Loucy (cell line): ENCODE data around the gene CRELD2.

ENCODE experiments used
- H2AFZ ChIP-seq: fragments of 200-600 bp; sonication (generic); 2 replicates; pipeline ENCODE4 v1.6.0; 2016; ENCODE audit warnings: antibody characterized with exemption, mild to moderate bottlenecking, low read length, moderate library complexity
- H3F3A ChIP-seq: fragments of 200-600 bp; 2 replicates; pipeline ENCODE4 v1.6.0; 2016; ENCODE audit warnings: antibody characterized with exemption, low read depth, mild to moderate bottlenecking
- H3K27me3 ChIP-seq: fragments of 200-600 bp; sonication (generic); 2 replicates; pipeline ENCODE4 v1.6.1; 2014; ENCODE audit warnings: low read length, mild to moderate bottlenecking; ENCODE audit not compliant: insufficient read depth, poor library complexity, severe bottlenecking
- H3K36me3 ChIP-seq: fragments of 200-600 bp; sonication (generic); 2 replicates; pipeline ENCODE4 v1.6.1; 2016; ENCODE audit warnings: low read length; ENCODE audit not compliant: insufficient read depth
- H3K4me1 ChIP-seq: fragments of 200-600 bp; sonication (generic); 2 replicates; pipeline ENCODE4 v1.5.1; 2014; ENCODE audit warnings: low read length, mild to moderate bottlenecking; ENCODE audit not compliant: insufficient read depth, poor library complexity, severe bottlenecking
- H3K4me2 ChIP-seq: fragments of 200-600 bp; sonication (generic); 2 replicates; pipeline ENCODE4 v1.6.0; 2014; ENCODE audit warnings: antibody characterized with exemption, low read length, low read depth, mild to moderate bottlenecking; ENCODE audit not compliant: poor library complexity, severe bottlenecking
- H3K4me3 ChIP-seq: fragments of 200-600 bp; sonication (generic); 2 replicates; pipeline ENCODE4 v1.5.1; 2014; ENCODE audit warnings: low read length, mild to moderate bottlenecking, mixed read lengths; ENCODE audit not compliant: poor library complexity, severe bottlenecking
- H3K79me2 ChIP-seq: fragments of 200-600 bp; sonication (generic); 2 replicates; pipeline ENCODE4 v1.6.1; 2014; ENCODE audit warnings: low read length; ENCODE audit not compliant: insufficient read depth
- H3K9ac ChIP-seq: fragments of 200-600 bp; sonication (generic); 2 replicates; pipeline ENCODE4 v1.6.0; 2014; ENCODE audit warnings: mild to moderate bottlenecking, low read depth, low read length, moderate library complexity; ENCODE audit not compliant: poor library complexity, severe bottlenecking
- H3K9me2 ChIP-seq: fragments of 200-600 bp; sonication (generic); replicated peaks from 2 replicates; pipeline ENCODE4 v1.6.1; 2016; ENCODE audit warnings: low read depth, low read length, mixed read lengths
- H3K9me3 ChIP-seq: fragments of 200-600 bp; sonication (generic); 2 replicates; pipeline ENCODE4 v1.6.1; 2014; ENCODE audit warnings: mild to moderate bottlenecking, antibody characterized with exemption, low read length, low read depth; ENCODE audit not compliant: insufficient read depth
- H4K20me1 ChIP-seq: fragments of 200-600 bp; sonication (generic); 2 replicates; pipeline ENCODE4 v1.6.0; 2014; ENCODE audit warnings: antibody characterized with exemption, low read length, mild to moderate bottlenecking; ENCODE audit not compliant: insufficient read depth, poor library complexity, severe bottlenecking
- CTCF ChIP-seq: fragments of 200-600 bp; sonication (generic); conservative IDR thresholded peaks from 2 replicates; pipeline ENCODE4 v1.5.1; 2014; ENCODE audit warnings: mild to moderate bottlenecking, antibody characterized with exemption, low read length
- EZH2phosphoT487 ChIP-seq: fragments of 200-600 bp; IDR thresholded peaks from 2 replicates; pipeline ENCODE4 v1.6.1; 2018; ENCODE audit warnings: antibody characterized with exemption, mild to moderate bottlenecking, moderate library complexity, borderline replicate concordance

The CRELD2 gene

GRCh38 chr22:49961005-49961600 is 42.7 kb downstream of the CRELD2 start:
- H2AFZ ChIP-seq: no peak overlapping the region

GRCh38 chr22:49961601-49962011 is 43.2 kb downstream of the CRELD2 start:
- H3K4me1 ChIP-seq: peaks cover 31% of the 10 kb centered on the region
- no peak overlapping the region for H2AFZ ChIP-seq
- peaks cover 60% of the 10 kb centered on the region for H3K79me2 ChIP-seq
- no peak for TF ChIP-seq EZH2phosphoT487
- TF ChIP-seq CTCF: no peak
- no peaks in the 10 kb centered on the region for H3K9me2 ChIP-seq
- no peaks in the 10 kb centered on the region for H3K9me3 ChIP-seq
- peak overlapping the region; percentile 83 for H3K4me2 ChIP-seq
- peak overlapping the region; percentile 89 for H3K9ac ChIP-seq
- H3K4me3 ChIP-seq: peak overlapping the region; percentile 93
- no peaks in the 10 kb centered on the region for H3K27me3 ChIP-seq
- no peaks in the 10 kb centered on the region for H3F3A ChIP-seq
- peaks cover 16% of the 10 kb centered on the region; the same call in 1 of the 2 replicates for H3K36me3 ChIP-seq
- peaks cover 42% of the 10 kb centered on the region for H4K20me1 ChIP-seq

More at GRCh38 chr22:49961005-49961600, 42.7 kb downstream of the CRELD2 start:
- Histone ChIP-seq H4K20me1 (peaks cover 38% of the 10 kb centered on the region), H3K79me2 (peaks cover 60% of the 10 kb centered on the region), H3K9me3 (no peaks in the 10 kb centered on the region), H3K4me1 (peaks cover 31% of the 10 kb centered on the region), H3F3A (no peaks in the 10 kb centered on the region), H3K4me3 (peak overlapping the region; percentile 93), H3K9ac (peak overlapping the region; percentile 89), H3K9me2 (no peaks in the 10 kb centered on the region), H3K27me3 (no peaks in the 10 kb centered on the region), H3K4me2 (peak overlapping the region; percentile 83), H3K36me3 (peaks cover 16% of the 10 kb centered on the region; the same call in 1 of the 2 replicates)
- TF ChIP-seq EZH2phosphoT487 (no peak), CTCF (no peak)

GRCh38 chr22:49962012-49962750 is 43.7 kb downstream of the CRELD2 start:
- peak overlapping the region; percentile 93 for H3K4me3 ChIP-seq
- H3K36me3 ChIP-seq: peaks cover 16% of the 10 kb centered on the region; the same call in 1 of the 2 replicates
- H3F3A ChIP-seq: no peaks in the 10 kb centered on the region
- TF ChIP-seq EZH2phosphoT487 (no peak), CTCF (no peak)
- H4K20me1 ChIP-seq: peaks cover 42% of the 10 kb centered on the region
- peaks cover 31% of the 10 kb centered on the region for H3K4me1 ChIP-seq
- H3K4me2 ChIP-seq: peak overlapping the region; percentile 83
- peak overlapping the region; percentile 89 for H3K9ac ChIP-seq
- peaks cover 60% of the 10 kb centered on the region for H3K79me2 ChIP-seq
- H3K27me3 ChIP-seq: no peaks in the 10 kb centered on the region
- no peaks in the 10 kb centered on the region for H3K9me3 ChIP-seq
- H3K9me2 ChIP-seq: no peaks in the 10 kb centered on the region
- no peak overlapping the region for H2AFZ ChIP-seq
